GM18868 (cell line): ENCODE measurements around the gene PRSS36.
"Not testable (repeated sequence)": the region's sequence is repeated elsewhere in the genome, so short reads cannot be mapped to it uniquely, and the experiment has no call there.

Source experiments
- ATAC-seq: cut with Tn5 transposase; IDR thresholded peaks from one replicate; pipeline ENCODE4 v1.9.1; 2021; ENCODE audit warnings: mild to moderate bottlenecking, moderate library complexity; ENCODE audit not compliant: unreplicated experiment

The PRSS36 gene

GRCh38 chr16:31149894-31150890 is at the start of gene PRSS36:
PRSS36 (minus strand) TSS chr16:31150066; CDS start chr16:31150035, 31 bp downstream.
- no peak for ATAC-seq

GRCh38 chr16:31199430-31200041 is 49.7 kb upstream of the PRSS36 start:
- ATAC-seq, result no peak

GRCh38 chr16:31198207-31198882 is 48.5 kb upstream of the PRSS36 start:
- ATAC-seq, result no peak

GRCh38 chr16:31196324-31197088 is 46.6 kb upstream of the PRSS36 start:
- ATAC-seq, result no peak

GRCh38 chr16:31195861-31196260 is 46.0 kb upstream of the PRSS36 start:
- not testable (repeated sequence) for ATAC-seq

GRCh38 chr16:31194898-31195297 is 45.0 kb upstream of the PRSS36 start:
- no peak for ATAC-seq

GRCh38 chr16:31193874-31194273 is 44.0 kb upstream of the PRSS36 start:
- ATAC-seq, result no peak

GRCh38 chr16:31192856-31193642 is 43.2 kb upstream of the PRSS36 start:
- no peak for ATAC-seq

- ATAC-seq, result no peak
Observed at GRCh38 chr16:31191697-31192428, 42.0 kb upstream of the PRSS36 start.

GRCh38 chr16:31190818-31191444 is 41.1 kb upstream of the PRSS36 start:
- no peak for ATAC-seq

- ATAC-seq, result no peak
Observed at GRCh38 chr16:31190061-31190460, 40.2 kb upstream of the PRSS36 start.

- ATAC-seq, result no peak
Observed at GRCh38 chr16:31189412-31189778, 39.5 kb upstream of the PRSS36 start.

GRCh38 chr16:31188450-31189411 is 38.9 kb upstream of the PRSS36 start:
- no peak for ATAC-seq

- ATAC-seq, result no peak
Observed at GRCh38 chr16:31187808-31188189, 37.9 kb upstream of the PRSS36 start.

GRCh38 chr16:31186930-31187807 is 37.3 kb upstream of the PRSS36 start:
- no peak for ATAC-seq

GRCh38 chr16:31186176-31186575 is 36.3 kb upstream of the PRSS36 start:
- ATAC-seq, result no peak

GRCh38 chr16:31185339-31185738 is 35.5 kb upstream of the PRSS36 start:
- ATAC-seq, result no peak
